RWPE2 (cell line): ENCODE data around the gene TARM1.
A peak's percentile ranks its signal among the peaks of the same experiment; 100 is the strongest.
"Not testable (repeated sequence)": the region's sequence is repeated elsewhere in the genome, so short reads cannot be mapped to it uniquely, and the experiment has no call there.

Experiments
- ATAC-seq: fragments of 200-7000 bp; cut with Tn5 transposase; 3 replicates; pipeline ENCODE4 v1.9.1; 2021; ENCODE audit warnings: low read depth
- DNase-seq: peaks from one replicate; pipeline ENCODE4 v3.0.0-alpha.2; 2020; ENCODE audit warnings: low spot score
- H3K27ac ChIP-seq: fragments of 450-650 bp; 2 replicates; pipeline ENCODE4 v1.5.1; 2017; ENCODE audit warnings: mild to moderate bottlenecking; ENCODE audit not compliant: poor library complexity, severe bottlenecking
- H3K27me3 ChIP-seq: fragments of 250-450 bp; sonication (Bioruptor Pico); 2 replicates; pipeline ENCODE4 v1.5.1; 2021; ENCODE audit warnings: mild to moderate bottlenecking, moderate library complexity; ENCODE audit not compliant: insufficient read depth, poor library complexity, severe bottlenecking
- H3K36me3 ChIP-seq: fragments of 250-450 bp; sonication (Bioruptor Pico); 2 replicates; pipeline ENCODE4 v1.5.1; 2020; ENCODE audit warnings: low read depth, mild to moderate bottlenecking, moderate library complexity
- H3K4me1 ChIP-seq: fragments of 250-450 bp; sonication (Bioruptor Pico); 2 replicates; pipeline ENCODE4 v1.5.1; 2021; ENCODE audit warnings: mild to moderate bottlenecking, moderate library complexity; ENCODE audit not compliant: insufficient read depth, poor library complexity, severe bottlenecking
- H3K4me3 ChIP-seq: fragments of 250-450 bp; sonication (Bioruptor Pico); 2 replicates; pipeline ENCODE4 v1.5.1; 2021; ENCODE audit warnings: mild to moderate bottlenecking, moderate library complexity; ENCODE audit not compliant: severe bottlenecking
- H3K9me3 ChIP-seq: fragments of 250-450 bp; sonication (Bioruptor Pico); 2 replicates; pipeline ENCODE4 v1.5.1; 2021; ENCODE audit warnings: mild to moderate bottlenecking, moderate library complexity; ENCODE audit not compliant: severe bottlenecking
- TF ChIP-seq, protein P1 (sequence below): fragments of 450-650 bp; IDR thresholded peaks from one replicate; pipeline ENCODE4 v1.5.1; 2017; ENCODE audit warnings: mild to moderate bottlenecking, moderate library complexity; ENCODE audit not compliant: poor library complexity, severe bottlenecking

The TARM1 gene

DNA sequence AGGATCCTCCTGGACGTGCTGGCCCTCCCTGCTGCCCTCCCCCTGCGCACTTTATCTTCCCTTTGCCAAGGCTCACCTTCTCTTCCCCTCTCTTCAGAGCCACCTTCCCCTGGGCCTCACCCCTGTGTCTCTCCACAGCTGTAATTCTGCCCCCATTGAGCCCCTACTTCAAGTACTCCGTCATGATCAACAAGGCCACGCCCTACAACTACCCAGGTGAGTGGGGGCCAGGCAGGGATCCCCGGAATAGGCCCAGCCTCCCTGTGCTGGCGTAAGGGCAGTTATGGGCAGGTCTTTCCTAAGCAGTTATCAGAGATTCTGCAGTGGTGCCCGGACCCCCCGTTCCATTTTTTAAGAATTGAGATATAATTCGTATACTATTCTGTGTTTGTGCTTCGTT lies 24.6 kb upstream of the TARM1 start:
- no peaks in the 10 kb centered on the region for H3K9me3 ChIP-seq
- TF ChIP-seq, protein P1, sequence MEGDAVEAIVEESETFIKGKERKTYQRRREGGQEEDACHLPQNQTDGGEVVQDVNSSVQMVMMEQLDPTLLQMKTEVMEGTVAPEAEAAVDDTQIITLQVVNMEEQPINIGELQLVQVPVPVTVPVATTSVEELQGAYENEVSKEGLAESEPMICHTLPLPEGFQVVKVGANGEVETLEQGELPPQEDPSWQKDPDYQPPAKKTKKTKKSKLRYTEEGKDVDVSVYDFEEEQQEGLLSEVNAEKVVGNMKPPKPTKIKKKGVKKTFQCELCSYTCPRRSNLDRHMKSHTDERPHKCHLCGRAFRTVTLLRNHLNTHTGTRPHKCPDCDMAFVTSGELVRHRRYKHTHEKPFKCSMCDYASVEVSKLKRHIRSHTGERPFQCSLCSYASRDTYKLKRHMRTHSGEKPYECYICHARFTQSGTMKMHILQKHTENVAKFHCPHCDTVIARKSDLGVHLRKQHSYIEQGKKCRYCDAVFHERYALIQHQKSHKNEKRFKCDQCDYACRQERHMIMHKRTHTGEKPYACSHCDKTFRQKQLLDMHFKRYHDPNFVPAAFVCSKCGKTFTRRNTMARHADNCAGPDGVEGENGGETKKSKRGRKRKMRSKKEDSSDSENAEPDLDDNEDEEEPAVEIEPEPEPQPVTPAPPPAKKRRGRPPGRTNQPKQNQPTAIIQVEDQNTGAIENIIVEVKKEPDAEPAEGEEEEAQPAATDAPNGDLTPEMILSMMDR = no peak
- no peak overlapping the region for H3K27ac ChIP-seq
- DNase-seq (no peak), ATAC-seq (no peak)
- H3K4me1 ChIP-seq = no peaks in the 10 kb centered on the region
- H3K27me3 ChIP-seq = no peaks in the 10 kb centered on the region
- H3K4me3 ChIP-seq = no peak overlapping the region
- peaks cover 41% of the 10 kb centered on the region for H3K36me3 ChIP-seq

DNA sequence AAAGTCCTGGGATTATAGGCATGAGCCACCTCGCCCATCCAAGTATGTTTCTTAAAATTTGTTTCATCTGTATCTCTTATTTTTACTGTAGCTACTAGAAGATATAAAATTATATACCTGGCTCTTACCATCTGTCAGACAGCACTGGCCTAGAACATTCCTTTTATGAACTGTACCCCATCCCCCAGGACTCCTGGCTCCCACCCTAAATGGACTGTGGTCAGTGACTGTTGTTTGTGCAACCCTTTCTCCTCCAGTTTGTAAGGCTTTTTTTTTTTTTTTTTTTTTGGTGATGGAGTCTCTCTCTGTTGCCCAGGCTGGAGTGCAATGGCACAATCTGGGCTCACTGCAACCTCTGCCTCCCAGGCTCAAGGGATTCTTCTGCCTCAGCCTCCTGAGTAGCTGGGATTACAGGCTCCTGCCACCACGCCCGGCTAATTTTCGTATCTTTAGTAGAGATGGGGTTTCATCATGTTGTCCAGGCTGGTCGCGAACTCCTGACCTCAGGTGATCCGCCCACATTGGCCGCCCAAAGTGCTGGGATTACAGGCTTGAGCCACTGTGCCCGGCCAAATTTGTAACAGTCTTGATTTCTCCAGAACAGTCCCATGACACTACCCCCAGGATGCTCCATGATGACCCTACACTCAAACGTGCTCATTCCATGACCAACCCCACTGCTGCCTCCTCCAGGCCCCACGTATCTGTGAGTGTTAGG lies 24.0 kb upstream of the TARM1 start:
- DNase-seq = no peak

DNA sequence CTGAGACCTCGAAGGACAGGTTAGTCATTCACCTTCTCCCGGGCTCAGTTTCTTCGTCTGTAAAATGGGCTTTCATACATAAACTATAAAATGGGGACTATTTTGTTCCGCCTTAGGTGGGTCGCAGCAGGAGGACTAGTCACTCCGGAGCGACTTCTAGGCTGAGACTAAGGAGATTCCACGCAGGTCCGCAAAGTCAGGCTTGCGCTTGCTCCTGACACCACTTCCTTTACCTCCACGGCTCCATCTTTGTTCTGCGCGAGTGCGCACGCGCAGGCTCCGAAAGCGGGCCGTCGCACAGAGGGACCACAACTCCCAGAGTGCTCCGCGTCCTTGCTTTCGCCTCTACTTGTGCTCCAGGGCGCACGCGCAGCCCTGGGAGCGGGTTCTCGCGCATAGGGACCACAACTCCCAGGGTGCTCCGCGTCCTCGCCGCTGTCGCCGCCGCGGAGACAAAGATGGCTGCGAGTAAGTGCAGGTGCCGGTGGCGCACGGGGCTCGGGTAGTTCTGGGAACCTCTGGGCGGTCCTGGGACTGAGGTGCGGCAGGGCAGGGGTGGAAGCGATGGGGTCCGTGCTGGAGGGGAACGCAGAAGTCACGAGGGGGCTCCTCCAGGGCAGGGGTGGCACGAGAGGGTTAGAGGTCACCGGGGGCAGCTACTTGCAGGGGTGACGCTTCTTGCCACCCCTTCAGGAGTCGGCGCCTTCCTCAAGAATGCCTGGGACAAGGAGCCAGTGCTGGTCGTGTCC lies 21.4 kb upstream of the TARM1 start, which contains the start of gene NDUFA3:
Gene NDUFA3, plus strand, starts transcription at position 435 of the 749 bp plus-strand sequence. Its CDS starts 24 bp downstream, at position 459.
- H3K4me1 ChIP-seq = no peaks in the 10 kb centered on the region
- peak; percentile 98 for ATAC-seq
- H3K9me3 ChIP-seq = no peaks in the 10 kb centered on the region
- no peak within 1 kb of the TSS for H3K27ac ChIP-seq
- H3K36me3 ChIP-seq = peaks cover 27% of the 10 kb centered on the region
- TF ChIP-seq, protein P1 = no peak
- H3K27me3 ChIP-seq = no peaks in the 10 kb centered on the region
- H3K4me3 ChIP-seq = peak within 1 kb of the TSS; percentile 72
- peak; percentile 98 for DNase-seq

More for the DNA sequence above, 24.0 kb upstream of the TARM1 start:
- TF ChIP-seq, protein P1 = no peak
- H3K4me3 ChIP-seq = no peak overlapping the region
- ATAC-seq = no peak
- H3K36me3 ChIP-seq = peaks cover 40% of the 10 kb centered on the region
- H3K9me3 ChIP-seq = no peaks in the 10 kb centered on the region
- no peaks in the 10 kb centered on the region for H3K4me1 ChIP-seq
- H3K27me3 ChIP-seq = no peaks in the 10 kb centered on the region
- no peak overlapping the region for H3K27ac ChIP-seq

DNA sequence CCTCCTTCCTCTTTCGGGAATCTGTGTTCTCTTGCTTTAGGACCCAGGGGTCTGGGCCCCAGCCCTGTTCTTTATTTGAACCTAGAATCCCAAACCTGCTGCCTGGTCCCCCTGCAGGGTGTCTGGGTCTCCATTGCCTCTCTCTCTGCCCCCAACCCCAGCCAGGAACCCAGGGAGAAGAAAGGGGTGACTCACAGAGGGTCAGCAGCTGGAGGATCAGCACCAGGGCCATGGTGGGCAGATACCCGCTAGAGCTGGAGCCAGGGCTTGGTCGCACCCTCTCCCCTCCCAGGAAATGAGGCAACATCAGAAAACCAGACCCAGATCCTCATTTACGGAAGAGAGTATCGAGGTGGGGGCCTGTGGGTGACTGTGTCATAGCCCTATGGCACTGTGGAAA lies 19.4 kb upstream of the TARM1 start, which contains the start of gene OSCAR:
Gene OSCAR, minus strand, starts transcription at position 243 of the 400 bp plus-strand sequence. Its CDS starts 11 bp downstream, at position 232.
- H3K27ac ChIP-seq = no peak within 1 kb of the TSS
- no peaks in the 10 kb centered on the region for H3K9me3 ChIP-seq
- no peaks in the 10 kb centered on the region for H3K4me1 ChIP-seq
- H3K36me3 ChIP-seq = peaks cover 9% of the 10 kb centered on the region
- H3K4me3 ChIP-seq = no peak within 1 kb of the TSS
- no peaks in the 10 kb centered on the region for H3K27me3 ChIP-seq
- no peak for DNase-seq
- TF ChIP-seq, protein P1 = no peak
- no peak for ATAC-seq

DNA sequence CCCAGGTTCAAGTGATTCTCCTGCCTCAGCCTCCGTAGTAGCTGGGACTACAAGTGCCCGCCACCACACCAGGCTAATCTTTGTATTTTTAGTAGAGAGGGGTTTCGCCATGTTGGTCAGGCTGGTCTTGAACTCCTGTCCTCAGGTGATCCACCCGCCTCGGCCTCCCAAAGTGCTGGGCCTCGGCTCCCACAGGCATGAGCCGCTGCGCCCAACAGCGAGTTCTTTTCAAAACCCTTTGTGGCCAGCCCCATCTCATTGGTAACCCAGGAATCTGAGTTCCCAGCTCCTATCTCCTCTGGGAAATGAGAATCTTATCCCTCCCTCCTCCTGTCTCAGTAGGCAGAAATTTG lies 18.7 kb upstream of the TARM1 start:
- not testable (repeated sequence) for H3K27me3 ChIP-seq, H3K9me3 ChIP-seq, DNase-seq, H3K4me1 ChIP-seq, H3K36me3 ChIP-seq, H3K4me3 ChIP-seq, H3K27ac ChIP-seq, ATAC-seq
